Epithelial cell of prostate (primary cell): Measurements from ENCODE around the gene PPTC7.
"Not testable (repeated sequence)": the region's sequence is repeated elsewhere in the genome, so short reads cannot be mapped to it uniquely, and the experiment has no call there.

Experiments
- DNase-seq: peaks from one replicate; pipeline ENCODE4 v3.0.0-alpha.2; 2011; ENCODE audit warnings: low read depth, low spot score
- H3K27ac ChIP-seq: fragments of 450-650 bp; 2 replicates; pipeline ENCODE4 v1.5.1; 2017; ENCODE audit warnings: mild to moderate bottlenecking

Gene PPTC7

DNA sequence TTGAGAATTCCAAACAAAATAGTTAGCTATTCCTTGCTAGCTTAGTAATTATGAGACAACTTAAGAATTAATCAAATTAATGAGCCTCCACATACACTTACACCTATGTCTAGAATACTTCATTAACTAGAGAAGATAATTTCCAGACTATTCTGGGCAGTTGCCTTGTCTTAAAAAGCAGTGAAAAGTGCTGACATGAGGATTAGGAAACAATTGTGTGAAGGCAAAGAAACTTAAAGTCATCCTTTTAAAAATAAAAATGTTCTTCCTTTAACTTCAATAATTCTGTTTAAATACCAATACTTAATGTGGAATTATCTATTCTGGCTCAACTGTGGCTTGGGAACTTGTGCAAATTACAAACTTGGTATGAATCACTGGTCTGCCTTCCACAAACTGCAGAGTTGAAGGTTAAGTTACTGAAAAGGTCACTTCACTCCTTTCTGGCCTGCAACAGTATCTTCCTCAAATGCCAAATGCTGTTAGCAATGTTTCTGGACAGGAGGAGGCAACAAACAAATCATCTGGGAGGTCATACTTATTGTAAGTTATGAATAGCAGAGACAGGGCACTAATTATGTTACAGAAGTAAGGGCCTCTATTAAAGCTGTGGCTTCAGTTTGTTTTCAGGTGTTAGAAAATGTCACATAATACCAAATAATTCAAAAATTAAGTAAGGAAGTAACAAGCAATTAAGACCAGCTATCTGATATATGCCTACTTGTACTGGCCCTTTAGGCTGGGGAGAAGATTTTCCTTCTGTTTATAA lies 19.2 kb downstream of the PPTC7 start:
- peak overlapping the region; percentile 83 for H3K27ac ChIP-seq
- DNase-seq, result no peak

DNA sequence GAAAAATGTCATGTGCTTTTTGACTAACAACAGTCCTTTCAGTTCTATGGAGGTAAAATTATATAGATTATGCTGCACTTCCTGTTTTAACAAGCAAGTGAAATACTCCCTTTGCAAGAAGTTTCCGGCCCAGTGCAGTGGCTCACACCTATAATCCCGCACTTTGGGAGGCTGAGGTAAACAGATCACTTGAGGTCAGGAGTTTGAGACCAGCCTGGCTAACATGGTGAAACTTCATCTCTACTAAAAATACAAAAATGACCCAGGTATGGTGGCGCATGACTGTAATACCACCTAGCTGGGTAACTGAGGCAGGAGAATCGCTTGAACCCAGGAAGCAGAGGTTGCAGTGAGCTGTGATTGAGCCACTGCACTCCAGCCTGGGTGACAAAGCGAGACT lies 20.7 kb downstream of the PPTC7 start:
- not testable (repeated sequence) for DNase-seq, H3K27ac ChIP-seq

DNA sequence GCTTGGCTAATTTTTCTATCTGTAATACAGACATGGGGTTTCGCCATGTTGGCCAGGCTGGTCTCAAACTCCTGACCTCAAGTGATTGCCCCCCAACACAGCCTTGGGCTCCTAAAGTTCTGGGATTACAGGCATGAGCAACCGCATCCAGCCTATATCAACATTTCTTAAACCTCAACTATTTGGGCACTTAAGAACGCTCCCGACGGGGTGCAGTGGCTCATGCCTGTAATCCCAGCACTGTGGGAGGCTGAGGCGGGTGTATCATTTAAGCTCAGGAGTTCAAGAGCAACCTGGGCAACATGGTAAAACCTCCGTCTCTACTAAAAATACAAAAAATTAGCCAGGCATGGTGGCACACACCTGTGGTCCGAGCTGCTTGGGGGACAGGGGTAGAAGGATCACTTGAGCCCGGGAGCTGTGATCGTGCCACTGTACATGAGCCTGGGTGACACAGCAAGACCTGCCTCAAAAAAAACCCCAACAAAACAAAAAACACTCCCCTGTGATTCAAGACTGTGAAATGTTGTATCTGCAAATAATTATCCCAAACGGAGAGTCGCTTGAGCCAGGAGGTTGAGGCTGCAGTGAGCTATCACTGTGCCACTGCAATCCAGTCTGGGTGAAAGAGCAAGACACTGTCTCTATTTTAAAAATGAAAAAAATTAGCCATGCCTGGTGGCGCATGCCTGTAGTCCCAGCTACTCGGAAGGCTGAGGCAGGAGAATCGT lies 21.5 kb downstream of the PPTC7 start:
- DNase-seq, result no peak
- H3K27ac ChIP-seq, result no peak overlapping the region

DNA sequence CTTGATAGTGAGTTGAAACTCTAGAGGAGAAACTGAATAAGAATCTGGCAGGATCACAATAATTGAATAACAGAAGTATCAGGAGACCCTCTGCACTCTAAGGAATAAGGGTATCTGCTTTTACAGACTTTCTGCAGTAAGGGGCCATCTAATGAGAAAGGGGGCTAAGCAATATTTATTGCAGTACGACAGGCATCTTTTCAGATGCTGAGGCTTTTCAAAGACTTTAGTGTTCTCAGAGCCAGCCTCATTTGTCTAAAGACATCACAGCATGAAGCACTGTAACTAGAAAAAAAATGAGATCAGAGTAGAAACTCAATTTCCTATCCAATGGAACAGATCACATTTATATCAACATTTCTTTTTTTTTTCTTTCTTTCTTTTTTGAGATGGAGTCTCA lies 22.2 kb downstream of the PPTC7 start:
- DNase-seq, result no peak
- no peak overlapping the region for H3K27ac ChIP-seq

DNA sequence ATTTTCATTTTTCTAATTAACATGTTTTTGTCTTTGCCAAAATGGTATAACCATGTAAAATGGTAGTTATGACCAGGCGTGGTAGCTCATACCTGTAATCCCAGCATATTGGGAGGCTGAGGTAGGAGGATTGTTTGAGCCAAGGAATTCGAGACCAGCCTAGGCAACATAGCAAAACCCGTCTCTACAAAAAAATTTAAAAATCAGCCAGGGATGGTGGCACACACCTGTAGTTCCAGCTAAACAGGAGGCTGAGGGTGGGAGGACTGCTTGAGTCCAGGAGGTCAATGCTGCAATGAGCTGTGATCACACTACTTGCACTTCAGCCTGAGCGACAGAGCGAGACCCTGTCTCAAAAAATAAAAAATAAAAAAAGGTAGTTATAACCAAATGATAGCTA lies 23.1 kb downstream of the PPTC7 start:
- no peak for DNase-seq
- H3K27ac ChIP-seq, result no peak overlapping the region

DNA sequence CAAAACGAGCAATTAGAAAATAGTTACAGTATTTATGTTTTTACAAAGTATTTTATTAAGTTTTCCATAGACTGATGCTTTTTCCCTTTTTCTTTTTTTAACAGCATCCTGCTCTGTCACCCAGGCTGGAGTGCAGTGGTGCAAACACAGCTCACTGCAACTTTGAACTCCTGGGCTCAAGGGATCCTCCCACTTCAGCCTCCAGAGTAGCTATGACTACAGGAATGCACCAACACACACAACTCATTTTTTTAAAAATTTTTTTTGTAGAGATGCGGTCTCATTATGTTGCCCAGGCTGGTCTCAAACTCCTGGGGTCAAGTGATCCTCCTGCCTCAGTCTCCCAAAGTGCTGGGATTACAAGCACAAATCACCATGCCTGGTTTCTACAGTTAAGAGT lies 24.2 kb downstream of the PPTC7 start:
- DNase-seq, H3K27ac ChIP-seq: not testable (repeated sequence)

DNA sequence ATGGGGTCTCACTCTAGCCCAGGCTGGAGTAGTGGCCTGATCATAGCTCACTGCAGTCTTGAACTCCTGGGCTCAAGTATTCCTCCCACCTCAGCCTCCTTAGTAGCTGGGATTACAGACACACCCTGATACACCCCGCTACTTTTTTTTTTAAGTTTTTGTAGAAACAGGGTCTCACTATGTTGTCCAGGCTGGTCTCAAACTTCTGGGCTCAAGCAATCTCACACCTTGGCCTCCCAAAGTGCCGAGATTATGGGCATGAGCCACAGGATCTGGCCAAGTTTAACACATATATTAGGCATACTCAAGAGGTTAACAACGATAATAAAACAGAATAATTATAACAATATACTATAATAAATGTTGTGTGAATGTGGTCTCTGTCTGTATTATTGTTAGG lies 25.8 kb downstream of the PPTC7 start:
- DNase-seq, result no peak
- no peak overlapping the region for H3K27ac ChIP-seq

DNA sequence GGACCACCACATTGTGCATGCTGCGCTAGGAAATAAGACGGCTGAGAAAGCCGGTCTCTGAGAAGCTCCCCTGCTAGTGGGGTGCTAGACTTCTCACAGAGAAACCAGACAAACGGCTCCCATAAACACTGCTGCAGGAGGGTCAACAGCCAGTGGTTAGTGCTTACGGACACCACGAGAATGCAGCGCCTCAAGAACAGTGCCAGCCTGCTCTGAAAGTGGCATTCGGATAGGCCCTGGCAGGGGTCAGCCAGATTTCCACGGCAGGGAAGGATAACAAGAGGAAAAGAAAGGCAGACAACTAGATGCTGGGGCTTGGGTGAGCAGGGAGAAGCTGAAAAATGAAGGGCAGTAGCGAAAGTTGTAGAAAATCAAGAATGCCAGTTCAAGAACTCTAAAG lies 26.4 kb downstream of the PPTC7 start:
- no peak overlapping the region for H3K27ac ChIP-seq
- DNase-seq, result no peak

DNA sequence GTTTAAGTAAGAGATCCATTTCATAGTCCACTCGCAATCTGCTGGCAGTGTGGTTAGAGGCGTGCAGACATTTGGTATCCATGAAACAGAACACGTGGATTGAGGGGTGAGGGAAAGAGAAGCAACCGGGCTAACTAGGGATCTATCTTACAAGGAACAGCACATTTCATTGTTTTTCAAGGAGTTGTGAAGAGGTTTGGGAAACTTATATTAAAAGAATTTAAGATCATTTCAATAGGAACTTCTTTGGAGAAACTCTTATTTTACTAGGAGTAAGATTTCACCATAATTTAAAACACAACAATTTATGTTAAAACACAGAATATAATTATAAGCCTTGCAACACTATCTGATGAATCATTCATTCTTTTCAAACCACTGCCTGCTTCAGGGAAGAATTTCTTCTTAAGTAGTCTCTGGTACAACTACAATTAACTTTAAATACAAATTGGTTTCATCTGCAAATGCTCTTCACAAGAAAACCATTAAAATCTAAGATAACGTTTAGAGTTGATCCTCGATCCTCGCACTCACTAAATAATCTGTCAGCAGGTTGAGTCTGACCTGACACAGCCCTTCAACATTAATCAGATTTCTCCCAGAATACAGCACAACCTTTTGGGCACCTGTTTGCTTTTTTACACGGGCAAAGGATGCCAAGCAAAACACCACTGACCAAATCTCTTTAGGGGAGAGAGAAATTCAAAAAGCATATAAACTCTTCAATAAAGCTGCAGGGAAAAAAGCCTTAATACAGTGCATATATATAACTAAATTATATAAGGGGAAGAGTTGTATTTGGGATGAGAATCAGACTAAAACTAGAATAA lies 27.3 kb downstream of the PPTC7 start:
- no peak for DNase-seq
- peak overlapping the region; percentile 33 for H3K27ac ChIP-seq

DNA sequence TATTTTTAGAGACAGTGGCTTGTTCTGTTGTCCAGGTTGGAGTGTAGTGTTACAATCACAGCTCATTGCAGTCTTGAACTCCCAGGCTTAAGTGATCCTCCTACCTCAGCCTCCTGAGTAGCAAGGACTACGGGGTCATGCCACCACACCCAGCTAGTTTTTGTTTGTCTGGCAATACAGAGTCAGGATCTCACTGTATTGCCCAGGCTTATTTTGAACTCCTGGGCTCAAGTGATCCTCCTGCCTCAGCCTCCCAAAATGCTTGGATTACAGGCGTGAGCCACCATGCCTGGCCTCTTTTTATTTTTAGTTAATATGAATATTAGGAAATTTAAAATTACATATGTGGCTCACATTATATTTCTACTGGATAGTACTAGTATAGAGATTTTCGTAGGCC lies 28.9 kb downstream of the PPTC7 start:
- DNase-seq, result no peak
- no peak overlapping the region for H3K27ac ChIP-seq

DNA sequence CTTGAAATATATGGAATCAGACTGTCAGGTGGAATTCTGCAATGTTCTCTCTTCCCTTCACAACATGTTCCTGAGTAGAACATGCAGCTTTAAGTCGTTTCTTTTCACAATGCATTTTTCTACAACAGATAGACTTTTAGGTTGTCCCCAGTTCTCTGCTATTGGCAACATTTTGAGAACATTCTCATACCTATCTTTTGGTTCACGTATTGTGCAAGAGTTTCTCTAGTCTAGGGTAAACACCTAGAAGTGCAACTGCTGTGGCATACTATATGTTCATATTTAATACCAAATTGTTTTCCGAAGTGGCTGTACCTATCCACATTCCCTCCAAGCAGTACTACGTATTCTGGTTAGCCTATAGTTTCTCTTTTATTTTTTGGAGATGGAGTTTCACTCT lies 32.1 kb downstream of the PPTC7 start:
- DNase-seq, result no peak
- H3K27ac ChIP-seq, result no peak overlapping the region

DNA sequence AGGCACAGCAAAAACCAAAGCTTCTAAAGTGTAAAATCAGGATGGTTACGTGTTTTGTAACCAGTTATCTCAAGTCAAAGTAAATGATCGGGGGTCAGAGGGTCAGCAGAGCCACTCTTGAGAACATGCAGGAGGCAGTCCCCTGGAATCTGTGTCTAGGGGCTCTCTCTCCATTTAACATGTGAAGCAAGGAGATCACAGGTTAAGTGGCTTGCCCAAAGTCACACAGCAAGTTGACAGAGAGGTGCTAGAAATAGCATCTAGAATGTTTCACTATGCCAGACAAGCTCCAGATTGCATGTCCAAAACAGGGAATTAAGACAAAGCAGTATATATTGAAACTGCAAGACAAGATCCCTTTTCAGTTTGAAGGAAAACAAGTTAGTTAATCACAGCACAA lies 33.4 kb downstream of the PPTC7 start:
- no peak overlapping the region for H3K27ac ChIP-seq
- no peak for DNase-seq

DNA sequence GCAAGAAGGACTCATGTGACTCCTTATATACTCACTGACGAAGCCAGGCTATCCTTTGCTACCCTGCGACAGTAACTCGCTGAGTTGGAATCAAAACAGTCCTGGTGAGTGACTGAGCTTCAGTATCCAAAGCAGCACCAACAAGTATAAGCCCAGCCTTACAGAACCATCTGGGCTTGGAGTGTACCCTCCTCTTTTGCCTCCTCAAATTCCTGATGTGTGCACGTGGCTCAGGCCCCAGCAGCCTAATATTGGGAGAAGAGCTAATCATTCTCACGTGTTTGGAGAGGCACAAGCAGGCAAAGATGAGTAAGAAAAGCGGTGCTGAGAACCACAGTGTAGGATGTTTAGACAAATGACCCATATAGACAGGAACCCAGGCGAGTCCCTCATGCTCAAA lies 34.4 kb downstream of the PPTC7 start:
- DNase-seq, result no peak
- H3K27ac ChIP-seq, result no peak overlapping the region

DNA sequence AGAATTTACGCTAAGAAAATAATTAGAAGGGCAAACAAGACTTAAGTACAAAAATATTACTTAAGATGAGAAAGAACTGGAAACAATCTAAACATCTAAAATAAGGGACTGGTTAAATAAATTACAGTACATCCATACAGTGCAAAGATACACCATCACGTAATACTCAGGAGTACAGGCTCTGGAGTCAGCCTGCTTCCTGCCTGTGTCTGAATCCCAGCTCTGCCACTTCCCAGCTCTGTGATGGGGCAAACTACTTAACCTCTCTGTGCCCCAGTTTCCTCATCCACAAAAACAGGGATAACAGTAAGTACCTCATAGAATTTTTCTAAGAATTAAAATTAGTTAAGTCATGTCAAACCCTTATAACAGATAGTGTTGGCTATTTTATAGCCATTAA lies 36.0 kb downstream of the PPTC7 start:
- DNase-seq, result no peak
- H3K27ac ChIP-seq, result peak overlapping the region; percentile 82

DNA sequence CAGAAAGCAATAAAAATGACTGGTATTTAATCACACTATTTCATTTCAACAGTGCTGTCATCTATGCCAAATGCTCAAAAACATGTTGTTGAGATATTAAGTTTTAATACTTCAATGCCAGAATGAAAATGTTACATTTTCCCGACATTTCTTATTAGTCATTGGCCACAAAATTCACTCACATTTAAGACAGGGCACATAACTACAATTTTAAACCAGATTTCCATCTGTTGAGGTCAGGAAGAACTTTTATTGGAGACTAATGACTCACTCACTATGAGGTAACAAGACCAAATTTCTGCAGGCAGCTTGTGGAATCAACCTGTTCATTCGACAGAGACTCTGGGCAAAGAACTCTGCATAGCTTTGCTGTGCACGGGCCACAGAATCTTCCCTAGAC lies 36.8 kb downstream of the PPTC7 start:
- no peak for DNase-seq
- H3K27ac ChIP-seq, result peak overlapping the region; percentile 82

DNA sequence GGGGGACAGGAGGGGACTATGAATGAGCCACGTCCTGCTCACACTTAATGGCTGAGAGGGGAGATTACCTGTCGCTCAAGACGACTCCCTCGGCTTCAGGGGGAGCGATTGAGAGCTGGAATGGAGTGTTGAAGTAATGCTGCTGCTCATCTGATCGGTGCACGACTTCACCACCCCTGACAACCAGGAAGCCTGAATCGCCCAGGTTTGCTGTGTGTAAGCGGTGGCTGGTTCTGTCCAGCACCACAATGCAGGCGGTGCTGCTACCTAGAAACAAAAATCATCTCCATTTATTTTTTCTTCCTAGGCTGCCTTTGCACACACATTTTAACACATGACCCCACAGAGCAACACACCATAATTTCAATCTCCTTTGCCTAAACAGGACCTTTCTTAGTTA lies 37.3 kb downstream of the PPTC7 start:
- peak overlapping the region; percentile 82 for H3K27ac ChIP-seq

DNA sequence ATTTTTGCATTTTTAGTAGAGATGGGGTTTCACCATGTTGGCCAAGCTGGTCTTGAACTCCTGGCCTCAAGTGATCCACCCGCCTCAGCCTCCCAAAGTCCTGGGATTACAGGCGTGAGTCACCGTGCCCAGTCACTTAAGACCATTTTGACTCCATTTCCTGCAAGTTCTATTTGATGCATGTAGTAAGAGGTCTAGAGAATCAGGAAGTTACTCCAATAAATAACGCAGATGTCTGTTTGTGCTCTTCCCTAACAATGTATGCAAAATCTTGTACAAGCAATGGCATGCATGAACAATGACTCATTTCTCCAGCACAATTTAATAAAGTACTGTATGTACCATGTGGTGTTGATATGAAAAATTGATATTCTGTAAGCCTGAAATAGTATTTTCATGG lies 37.9 kb downstream of the PPTC7 start:
- peak overlapping the region; percentile 82 for H3K27ac ChIP-seq
- peak; percentile 99 for DNase-seq

More for the DNA sequence above, 37.3 kb downstream of the PPTC7 start:
- DNase-seq, result no peak

DNA sequence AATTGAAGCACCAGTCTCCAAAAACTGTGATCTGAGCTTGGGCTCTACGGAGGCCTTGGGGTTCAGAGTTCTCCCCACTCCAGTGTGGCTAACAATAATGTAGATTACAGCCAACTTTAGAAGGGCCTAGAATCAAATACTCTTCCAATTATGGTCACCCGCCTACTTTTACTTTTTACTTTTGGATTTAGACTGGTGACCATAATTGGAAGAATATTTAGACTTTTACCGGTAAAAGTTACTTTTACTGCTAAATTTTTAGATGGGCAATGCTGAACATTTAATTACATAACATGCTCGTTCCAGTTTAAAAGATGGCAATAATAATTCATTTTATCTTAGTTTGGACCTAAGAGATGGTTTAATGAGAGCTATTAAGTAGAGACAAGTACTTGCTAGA lies 39.2 kb downstream of the PPTC7 start:
- H3K27ac ChIP-seq, result peak overlapping the region; percentile 82
- no peak for DNase-seq

DNA sequence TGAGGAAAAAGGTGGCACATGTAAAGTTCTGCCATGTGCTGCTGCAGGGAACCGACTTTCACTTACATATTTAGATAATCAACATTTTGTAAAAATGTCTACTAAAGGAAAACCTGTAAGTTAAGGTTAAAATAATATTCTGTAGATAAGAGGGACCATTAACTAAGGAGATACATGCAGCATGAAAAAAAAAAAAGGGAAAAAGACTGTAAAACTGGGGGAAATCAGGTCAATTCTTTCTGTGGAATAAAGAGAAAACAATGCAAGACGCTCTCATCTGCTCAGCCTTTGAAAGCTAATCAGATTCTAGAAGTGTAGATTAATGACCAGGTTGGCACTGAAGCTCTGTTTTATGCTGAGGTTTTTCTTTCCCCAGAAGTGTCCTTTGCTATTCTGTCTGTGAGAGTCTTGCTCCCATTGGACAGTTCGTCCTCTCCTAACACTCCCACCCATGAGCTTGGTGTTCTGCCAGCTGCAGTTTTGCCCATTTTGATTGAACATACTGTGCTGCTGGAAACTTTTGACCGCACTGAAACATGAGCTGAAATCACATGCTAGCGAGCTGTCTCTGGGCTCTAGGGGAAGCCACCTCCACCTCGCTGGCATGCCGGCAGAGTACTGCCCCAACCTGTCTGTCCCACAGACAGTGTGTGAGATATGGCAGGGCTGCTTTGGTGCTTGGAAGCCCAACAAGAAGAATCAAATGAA lies 39.7 kb downstream of the PPTC7 start:
- DNase-seq, result no peak
- H3K27ac ChIP-seq, result peak overlapping the region; percentile 82

DNA sequence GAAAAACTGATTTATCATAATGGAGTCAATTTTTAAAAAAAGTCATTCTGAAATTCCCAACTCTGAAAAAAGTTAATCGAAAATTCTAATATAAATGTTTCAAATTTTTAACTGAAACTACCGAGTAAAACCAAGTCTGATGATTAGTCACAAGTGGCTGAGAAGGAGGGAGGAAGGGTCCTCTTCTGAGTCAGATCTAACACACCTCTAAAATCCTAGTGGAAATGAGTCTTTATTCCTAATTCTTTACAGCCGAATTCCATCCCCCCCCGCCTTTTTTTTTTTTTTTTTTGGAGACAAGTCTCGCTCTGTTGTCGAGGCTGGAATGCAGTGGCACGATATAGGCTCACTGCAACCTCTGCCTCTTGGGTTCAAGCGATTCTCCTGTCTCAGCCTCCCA lies 43.1 kb downstream of the PPTC7 start:
- DNase-seq, result no peak
- H3K27ac ChIP-seq, result peak overlapping the region; percentile 49
